Upper lobe of left lung (tissue), 6 donors: ENCODE data around the gene OR51A7. TPM values are rescaled to one million over a fixed set of nuclear protein-coding genes. Genes with fewer than 3 reads are reported as not detected.

Source experiments
- ATAC-seq, 2 donors: fragments of 200-7000 bp; cut with Tn5 transposase; one replicate each; pipeline ENCODE4 v1.9.1; 2022; ENCODE audit warnings: mild to moderate bottlenecking in 2 of 2, moderate library complexity in 2 of 2; ENCODE audit not compliant: low FRiP score in 2 of 2
- DNase-seq, 2 donors: peaks; one replicate each; pipeline ENCODE4 v3.0.0-alpha.2; 2019 to 2020
- H3K27ac ChIP-seq, 4 donors: fragments of 200-600 bp; sonication (generic); one replicate each; pipeline ENCODE4 v1.5.1; 2016 to 2019
- H3K27me3 ChIP-seq, 4 donors: fragments of 200-600 bp; sonication (generic); one replicate each; pipeline ENCODE4 v1.5.1; 2017 to 2019
- H3K36me3 ChIP-seq, 4 donors: fragments of 200-600 bp; sonication (generic); one replicate each; pipeline ENCODE4 v1.5.1; 2016 to 2019
- H3K4me1 ChIP-seq, 4 donors: fragments of 200-600 bp; sonication (generic); one replicate each; pipeline ENCODE4 v1.5.1; 2018 to 2019
- H3K4me3 ChIP-seq, 4 donors: fragments of 200-600 bp; sonication (generic); one replicate each; pipeline ENCODE4 v1.5.1; 2017 to 2019; ENCODE audit warnings: mild to moderate bottlenecking in 2 of 4, moderate library complexity in 1 of 4
- H3K9me3 ChIP-seq, 4 donors: fragments of 200-600 bp; sonication (generic); one replicate each; pipeline ENCODE4 v1.5.1; 2018 to 2019
- CTCF ChIP-seq, 6 experiments: fragments of 450-650 bp in 4 of 6; fragments of 200-600 bp in 2 of 6; sonication (generic) in 2 of 6; IDR thresholded peaks; one replicate each; pipeline ENCODE4 v1.5.1; 2016 to 2019; ENCODE audit warnings: antibody characterized with exemption in 6 of 6
- EP300 ChIP-seq, 4 donors: sonication (generic); formaldehyde crosslinking; IDR thresholded peaks; one replicate each; pipeline ENCODE4 v1.5.1; 2017; ENCODE audit warnings: antibody characterized with exemption in 4 of 4, control low read depth in 2 of 4
- POLR2A ChIP-seq, 4 donors: fragments of 450-650 bp; IDR thresholded peaks; one replicate each; pipeline ENCODE4 v1.5.1; 2016 to 2017; ENCODE audit warnings: antibody characterized with exemption in 4 of 4, mild to moderate bottlenecking in 2 of 4
- POLR2AphosphoS5 ChIP-seq, 2 donors: sonication (generic); formaldehyde crosslinking; IDR thresholded peaks; one replicate each; pipeline ENCODE4 v1.5.1; 2017; ENCODE audit warnings: antibody characterized with exemption in 2 of 2
- WGBS, 2 donors: methylation state at CpG; one replicate each; pipeline ENCODE4 v1.1.5; 2017 to 2018; 5-methylcytosine and 5-hydroxymethylcytosine counted together
- total RNA-seq, 6 donors: library from RNA; depleted of rRNA in 4 of 6; stranded (reverse); fragments of >200 nt in 4 of 6; gene quantifications; one replicate each; pipeline versions ENCODE4 v1.1.0 to v1.2.1, GENCODE V29; 2016 to 2021
- donor health status: DM: no; HTN: no; CAD: no; lungs with moderate emphysema.
- donor health status: DM: no; HTN: yes; CAD: no; lungs with severe emphysema.

Gene OR51A7
- total RNA-seq, 6 donors from 2014 or later: not detected

DNA sequence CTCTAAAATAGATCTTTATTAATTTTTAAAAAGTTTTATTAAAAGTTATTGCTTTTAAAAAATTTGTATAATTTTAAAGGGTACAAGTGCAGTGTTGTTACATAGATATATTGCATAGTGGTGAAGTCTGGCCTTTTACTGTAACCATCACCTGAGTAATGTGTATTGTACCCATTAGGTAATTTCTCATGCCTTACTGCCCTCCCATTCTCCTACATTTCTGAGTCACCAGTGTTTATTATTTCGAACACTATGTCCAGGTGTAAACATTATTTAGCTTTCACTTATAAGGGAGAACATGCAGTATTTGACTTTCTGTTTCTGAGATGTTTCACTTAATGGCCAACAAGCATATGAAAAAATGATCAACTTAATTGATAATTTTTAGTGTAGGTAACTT, 18.2 kb downstream of the OR51A7 start:
- ATAC-seq: no peak

GRCh38 chr11:4922304-4922703, 18.7 kb downstream of the OR51A7 start:
- Histone ChIP-seq H3K27me3 (no peaks in the 10 kb centered on the region), H3K4me1 (no peaks in the 10 kb centered on the region), H3K27ac (no peak overlapping the region), H3K9me3 (no peaks in the 10 kb centered on the region), H3K4me3 (no peak overlapping the region), H3K36me3 (no peaks in the 10 kb centered on the region)
- 51 to 65% methylated on average over 1 of the region's 1 CpG for WGBS, 2 donors
- DNase-seq (no peak), ATAC-seq (no peak)
- TF ChIP-seq EP300 (IDR thresholded peaks at IDR 0.05) (no peak), POLR2A (IDR thresholded peaks at IDR 0.05) (no peak), POLR2AphosphoS5 (IDR thresholded peaks at IDR 0.05) (no peak), CTCF (IDR thresholded peaks at IDR 0.05) (no peak)

More for the DNA sequence above, 18.2 kb downstream of the OR51A7 start:
- no peak overlapping the region for H3K27ac ChIP-seq
- no peaks in the 10 kb centered on the region for H3K36me3 ChIP-seq
- TF ChIP-seq EP300 (IDR thresholded peaks at IDR 0.05) (no peak), POLR2AphosphoS5 (IDR thresholded peaks at IDR 0.05) (no peak), POLR2A (IDR thresholded peaks at IDR 0.05) (no peak), CTCF (IDR thresholded peaks at IDR 0.05) (no peak)
- no peak for DNase-seq
- 52 to 70% methylated on average over 1 of the region's 1 CpG for WGBS, 2 donors
- H3K4me3 ChIP-seq: no peak overlapping the region
- no peaks in the 10 kb centered on the region for H3K4me1 ChIP-seq
- no peaks in the 10 kb centered on the region for H3K9me3 ChIP-seq
- no peaks in the 10 kb centered on the region for H3K27me3 ChIP-seq

DNA sequence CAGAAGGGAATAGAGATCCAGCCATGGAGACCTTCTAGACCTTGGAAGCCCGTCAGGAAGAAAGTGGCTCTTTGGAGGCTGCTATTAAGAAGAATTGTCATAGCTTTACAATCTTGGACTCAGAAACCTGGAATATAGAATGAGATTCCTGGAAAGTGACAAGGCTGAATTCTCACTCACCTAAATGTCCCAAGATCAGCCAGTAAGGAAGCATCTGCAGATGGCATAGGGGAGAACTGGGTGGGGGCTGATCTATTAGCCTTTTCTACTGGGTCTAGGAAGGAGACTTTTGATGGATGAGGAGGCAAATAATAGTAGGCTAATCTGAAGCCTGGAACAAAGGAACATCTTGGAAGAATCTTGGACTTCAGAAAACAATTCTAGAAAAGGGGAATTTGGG, 20.7 kb downstream of the OR51A7 start, which contains the start of gene OR51G1:
OR51G1 (minus strand) TSS at position 101 of the 400 bp plus-strand sequence; CDS start at position 101, 0 bp downstream.
- WGBS, 2 donors: 79 to 90% methylated on average over 1 of the region's 1 CpG
- ATAC-seq: no peak

GRCh38 chr11:4926608-4927007, 23.0 kb downstream of the OR51A7 start:
- no peaks in the 10 kb centered on the region for H3K9me3 ChIP-seq
- H3K4me3 ChIP-seq: no peak overlapping the region
- TF ChIP-seq POLR2A (IDR thresholded peaks at IDR 0.05): no peak
- no peak for TF ChIP-seq CTCF (IDR thresholded peaks at IDR 0.05)
- no peak for TF ChIP-seq EP300 (IDR thresholded peaks at IDR 0.05)
- TF ChIP-seq POLR2AphosphoS5 (IDR thresholded peaks at IDR 0.05): no peak
- H3K4me1 ChIP-seq: no peaks in the 10 kb centered on the region
- no peak overlapping the region for H3K27ac ChIP-seq
- DNase-seq (no peak), ATAC-seq (no peak)
- H3K27me3 ChIP-seq: no peaks in the 10 kb centered on the region
- H3K36me3 ChIP-seq: no peaks in the 10 kb centered on the region

More for the DNA sequence above, 20.7 kb downstream of the OR51A7 start, which contains the start of gene OR51G1:
- H3K9me3 ChIP-seq: no peaks in the 10 kb centered on the region
- H3K27me3 ChIP-seq: no peaks in the 10 kb centered on the region
- DNase-seq: no peak
- no peaks in the 10 kb centered on the region for H3K4me1 ChIP-seq
- no peak for TF ChIP-seq EP300 (IDR thresholded peaks at IDR 0.05)
- TF ChIP-seq CTCF (IDR thresholded peaks at IDR 0.05): no peak
- no peak for TF ChIP-seq POLR2A (IDR thresholded peaks at IDR 0.05)
- TF ChIP-seq POLR2AphosphoS5 (IDR thresholded peaks at IDR 0.05): no peak
- no peak within 1 kb of the TSS for H3K27ac ChIP-seq
- H3K36me3 ChIP-seq: no peaks in the 10 kb centered on the region
- H3K4me3 ChIP-seq: no peak within 1 kb of the TSS

- ATAC-seq (no peak), DNase-seq (no peak)
- Histone ChIP-seq H3K9me3 (no peaks in the 10 kb centered on the region), H3K36me3 (no peaks in the 10 kb centered on the region), H3K27me3 (no peaks in the 10 kb centered on the region), H3K4me1 (no peaks in the 10 kb centered on the region), H3K27ac (no peak overlapping the region), H3K4me3 (no peak overlapping the region)
- TF ChIP-seq POLR2A (IDR thresholded peaks at IDR 0.05) (no peak), POLR2AphosphoS5 (IDR thresholded peaks at IDR 0.05) (no peak), EP300 (IDR thresholded peaks at IDR 0.05) (no peak), CTCF (IDR thresholded peaks at IDR 0.05) (no peak)
- 75% methylated on average over 4 of the region's 4 CpGs for WGBS, 2 donors
Measured at GRCh38 chr11:4932751-4933150, 29.2 kb downstream of the OR51A7 start.
